ENCODE results near the gene AGFG2.
"Not testable (repeated sequence)": the region's sequence is repeated elsewhere in the genome, so short reads cannot be mapped to it uniquely, and the experiment has no call there.

AGFG2 gene

GRCh38 chr7:100546926-100547800 is 8.2 kb downstream of the AGFG2 start:
- Histone ChIP-seq H3K4me3 (ENCODE audit: low read length) (no peak overlapping the region), H3K36me3 (ENCODE audit: insufficient read depth, low read length) (peaks cover 12% of the 10 kb centered on the region), H3K4me1 (ENCODE audit: insufficient read depth, low read length) (peaks cover 28% of the 10 kb centered on the region)

GRCh38 chr7:100547872-100548271 is 8.9 kb downstream of the AGFG2 start:
- Histone ChIP-seq H2AFZ (ENCODE audit: low read depth, low read length) (no peak overlapping the region), H3K9me3 (ENCODE audit: low read length) (no peaks in the 10 kb centered on the region), H3K27me3 (ENCODE audit: insufficient read depth, low read length) (no peaks in the 10 kb centered on the region), H3K36me3 (ENCODE audit: insufficient read depth, low read length) (peaks cover 19% of the 10 kb centered on the region), H3K4me1 (ENCODE audit: insufficient read depth, low read length) (peaks cover 28% of the 10 kb centered on the region), H3K4me3 (ENCODE audit: low read length) (no peak overlapping the region)

More at GRCh38 chr7:100546926-100547800, 8.2 kb downstream of the AGFG2 start:
- Histone ChIP-seq H2AFZ (ENCODE audit: low read depth, low read length) (no peak overlapping the region), H3K9me3 (ENCODE audit: low read length) (no peaks in the 10 kb centered on the region), H3K27me3 (ENCODE audit: insufficient read depth, low read length) (no peaks in the 10 kb centered on the region)

GRCh38 chr7:100548446-100548845 is 9.4 kb downstream of the AGFG2 start:
- H3K36me3 ChIP-seq (ENCODE audit: insufficient read depth, low read length): peaks cover 23% of the 10 kb centered on the region
- not testable (repeated sequence) for H3K27me3 ChIP-seq (ENCODE audit: insufficient read depth, low read length)

GRCh38 chr7:100552532-100552931 is 13.5 kb downstream of the AGFG2 start:
- peaks cover 39% of the 10 kb centered on the region for H3K36me3 ChIP-seq (ENCODE audit: insufficient read depth, low read length)

More at GRCh38 chr7:100548446-100548845, 9.4 kb downstream of the AGFG2 start:
- H3K4me3 ChIP-seq (ENCODE audit: low read length); H2AFZ ChIP-seq (ENCODE audit: low read depth, low read length); H3K9me3 ChIP-seq (ENCODE audit: low read length): not testable (repeated sequence)
- H3K4me1 ChIP-seq (ENCODE audit: insufficient read depth, low read length): peaks cover 28% of the 10 kb centered on the region

GRCh38 chr7:100553032-100553431 is 14.0 kb downstream of the AGFG2 start:
- H3K4me3 ChIP-seq (ENCODE audit: low read length): no peak overlapping the region
- H2AFZ ChIP-seq (ENCODE audit: low read depth, low read length): no peak overlapping the region
- peaks cover 4% of the 10 kb centered on the region for H3K4me1 ChIP-seq (ENCODE audit: insufficient read depth, low read length)
- no peaks in the 10 kb centered on the region for H3K27me3 ChIP-seq (ENCODE audit: insufficient read depth, low read length)
- H3K9me3 ChIP-seq (ENCODE audit: low read length): no peaks in the 10 kb centered on the region
- H3K36me3 ChIP-seq (ENCODE audit: insufficient read depth, low read length): peaks cover 39% of the 10 kb centered on the region

More at GRCh38 chr7:100552532-100552931, 13.5 kb downstream of the AGFG2 start:
- H3K4me3 ChIP-seq (ENCODE audit: low read length): no peak overlapping the region
- H3K27me3 ChIP-seq (ENCODE audit: insufficient read depth, low read length): no peaks in the 10 kb centered on the region
- no peak overlapping the region for H2AFZ ChIP-seq (ENCODE audit: low read depth, low read length)
- peaks cover 4% of the 10 kb centered on the region for H3K4me1 ChIP-seq (ENCODE audit: insufficient read depth, low read length)
- no peaks in the 10 kb centered on the region for H3K9me3 ChIP-seq (ENCODE audit: low read length)

GRCh38 chr7:100555701-100556100 is 16.7 kb downstream of the AGFG2 start:
- peaks cover 31% of the 10 kb centered on the region for H3K36me3 ChIP-seq (ENCODE audit: insufficient read depth, low read length)
- H2AFZ ChIP-seq (ENCODE audit: low read depth, low read length): no peak overlapping the region

GRCh38 chr7:100556541-100556940 is 17.5 kb downstream of the AGFG2 start:
- H3K27me3 ChIP-seq (ENCODE audit: insufficient read depth, low read length): no peaks in the 10 kb centered on the region

More at GRCh38 chr7:100555701-100556100, 16.7 kb downstream of the AGFG2 start:
- no peaks in the 10 kb centered on the region for H3K9me3 ChIP-seq (ENCODE audit: low read length)
- no peaks in the 10 kb centered on the region for H3K27me3 ChIP-seq (ENCODE audit: insufficient read depth, low read length)
- H3K4me1 ChIP-seq (ENCODE audit: insufficient read depth, low read length): no peaks in the 10 kb centered on the region
- H3K4me3 ChIP-seq (ENCODE audit: low read length): no peak overlapping the region

GRCh38 chr7:100559127-100559526 is 20.1 kb downstream of the AGFG2 start:
- peaks cover 20% of the 10 kb centered on the region for H3K36me3 ChIP-seq (ENCODE audit: insufficient read depth, low read length)

More at GRCh38 chr7:100556541-100556940, 17.5 kb downstream of the AGFG2 start:
- H3K4me3 ChIP-seq (ENCODE audit: low read length): no peak overlapping the region
- no peaks in the 10 kb centered on the region for H3K9me3 ChIP-seq (ENCODE audit: low read length)
- H2AFZ ChIP-seq (ENCODE audit: low read depth, low read length): no peak overlapping the region
- H3K4me1 ChIP-seq (ENCODE audit: insufficient read depth, low read length): no peaks in the 10 kb centered on the region
- peaks cover 32% of the 10 kb centered on the region for H3K36me3 ChIP-seq (ENCODE audit: insufficient read depth, low read length)

GRCh38 chr7:100561491-100562194 is 22.6 kb downstream of the AGFG2 start:
- Histone ChIP-seq H3K4me3 (ENCODE audit: low read length) (no peak overlapping the region), H3K4me1 (ENCODE audit: insufficient read depth, low read length) (no peaks in the 10 kb centered on the region), H2AFZ (ENCODE audit: low read depth, low read length) (no peak overlapping the region), H3K27me3 (ENCODE audit: insufficient read depth, low read length) (no peaks in the 10 kb centered on the region), H3K36me3 (ENCODE audit: insufficient read depth, low read length) (peaks cover 8% of the 10 kb centered on the region), H3K9me3 (ENCODE audit: low read length) (no peaks in the 10 kb centered on the region)

More at GRCh38 chr7:100559127-100559526, 20.1 kb downstream of the AGFG2 start:
- Histone ChIP-seq H3K4me3 (ENCODE audit: low read length) (no peak overlapping the region), H3K27me3 (ENCODE audit: insufficient read depth, low read length) (no peaks in the 10 kb centered on the region), H3K4me1 (ENCODE audit: insufficient read depth, low read length) (no peaks in the 10 kb centered on the region), H3K9me3 (ENCODE audit: low read length) (no peaks in the 10 kb centered on the region), H2AFZ (ENCODE audit: low read depth, low read length) (no peak overlapping the region)

GRCh38 chr7:100562195-100563099 is 23.4 kb downstream of the AGFG2 start:
- no peak overlapping the region for H2AFZ ChIP-seq (ENCODE audit: low read depth, low read length)
- no peaks in the 10 kb centered on the region for H3K9me3 ChIP-seq (ENCODE audit: low read length)
- H3K4me1 ChIP-seq (ENCODE audit: insufficient read depth, low read length): peaks cover 4% of the 10 kb centered on the region
- H3K36me3 ChIP-seq (ENCODE audit: insufficient read depth, low read length): peaks cover 7% of the 10 kb centered on the region
- H3K4me3 ChIP-seq (ENCODE audit: low read length): no peak overlapping the region
- H3K27me3 ChIP-seq (ENCODE audit: insufficient read depth, low read length): no peaks in the 10 kb centered on the region

GRCh38 chr7:100563100-100563564 is 24.1 kb downstream of the AGFG2 start:
- Histone ChIP-seq H3K9me3 (ENCODE audit: low read length) (no peaks in the 10 kb centered on the region), H3K4me3 (ENCODE audit: low read length) (no peak overlapping the region), H3K4me1 (ENCODE audit: insufficient read depth, low read length) (peaks cover 11% of the 10 kb centered on the region), H3K36me3 (ENCODE audit: insufficient read depth, low read length) (peaks cover 7% of the 10 kb centered on the region), H2AFZ (ENCODE audit: low read depth, low read length) (no peak overlapping the region), H3K27me3 (ENCODE audit: insufficient read depth, low read length) (no peaks in the 10 kb centered on the region)

- no peak overlapping the region for H3K4me3 ChIP-seq (ENCODE audit: low read length)
- peaks cover 18% of the 10 kb centered on the region for H3K4me1 ChIP-seq (ENCODE audit: insufficient read depth, low read length)
- H3K9me3 ChIP-seq (ENCODE audit: low read length): no peaks in the 10 kb centered on the region
- peaks cover 7% of the 10 kb centered on the region for H3K36me3 ChIP-seq (ENCODE audit: insufficient read depth, low read length)
- H3K27me3 ChIP-seq (ENCODE audit: insufficient read depth, low read length): no peaks in the 10 kb centered on the region
- H2AFZ ChIP-seq (ENCODE audit: low read depth, low read length): no peak overlapping the region
These were observed 24.9 kb downstream of the AGFG2 start for GRCh38 chr7:100563809-100564400.
